ENCODE data around the gene CFAP46. TPM values are rescaled to one million over a fixed set of nuclear protein-coding genes. Genes with fewer than 3 reads are reported as not detected.

Gene CFAP46
- total and polyA plus RNA-seq, 4 donors: 3.1 to 18.8 (median 7.1) TPM

- Histone ChIP-seq H3K4me3 (no peak overlapping the region), H3K9me3 (ENCODE audit: control insufficient read depth in 4 of 4, insufficient read depth in 3 of 4, low read length in 3 of 4) (peaks cover 0 to 13% (median 0%) of the 10 kb centered on the region in 4 donors), H3K9ac (ENCODE audit: insufficient read depth in 1 of 2, low read length in 2 of 2) (no peak overlapping the region), H3K36me3 (ENCODE audit: control insufficient read depth in 4 of 4, insufficient read depth in 4 of 4, low read length in 4 of 4) (no peaks in the 10 kb centered on the region), H3K4me1 (ENCODE audit: control insufficient read depth in 5 of 5, insufficient read depth in 5 of 5, low read length in 5 of 5) (no peaks in the 10 kb centered on the region), H3K27ac (ENCODE audit: low read depth in 1 of 2, low read length in 1 of 2) (no peak overlapping the region), H3K27me3 (ENCODE audit: control insufficient read depth in 3 of 3, insufficient read depth in 3 of 3, low read length in 2 of 3) (no peaks in the 10 kb centered on the region)
- WGBS, 2 donors: 83 to 92% methylated on average over 17 to 21 of the region's 21 CpGs
- DNase-seq: no peak
- ATAC-seq (ENCODE audit: insufficient read depth, low FRiP score): no peak
- TF ChIP-seq CTCF (IDR thresholded peaks at IDR 0.05; ENCODE audit: control extremely low read depth, extremely low read depth): no peak
Measured at GRCh38 chr10:132909491-132910071, 32.8 kb downstream of the CFAP46 start.

- no peaks in the 10 kb centered on the region for H3K27me3 ChIP-seq (ENCODE audit: control insufficient read depth in 3 of 3, insufficient read depth in 3 of 3, low read length in 2 of 3)
- H3K4me3 ChIP-seq: no peak overlapping the region
- no peak for DNase-seq
- H3K9ac ChIP-seq (ENCODE audit: insufficient read depth in 1 of 2, low read length in 2 of 2): no peak overlapping the region
- no peaks in the 10 kb centered on the region for H3K36me3 ChIP-seq (ENCODE audit: control insufficient read depth in 4 of 4, insufficient read depth in 4 of 4, low read length in 4 of 4)
- H3K4me1 ChIP-seq (ENCODE audit: control insufficient read depth in 5 of 5, insufficient read depth in 5 of 5, low read length in 5 of 5): no peaks in the 10 kb centered on the region
- TF ChIP-seq CTCF (IDR thresholded peaks at IDR 0.05; ENCODE audit: control extremely low read depth, extremely low read depth): no peak
- WGBS, 2 donors: 90 to 95% methylated on average over 32 to 33 of the region's 33 CpGs
- ATAC-seq (ENCODE audit: insufficient read depth, low FRiP score): no peak
- peaks cover 0 to 16% (median 0%) of the 10 kb centered on the region in 4 donors for H3K9me3 ChIP-seq (ENCODE audit: control insufficient read depth in 4 of 4, insufficient read depth in 3 of 4, low read length in 3 of 4)
- no peak overlapping the region for H3K27ac ChIP-seq (ENCODE audit: low read depth in 1 of 2, low read length in 1 of 2)
Measured at GRCh38 chr10:132908621-132909295, 33.6 kb downstream of the CFAP46 start.

- Histone ChIP-seq H3K9me3 (ENCODE audit: control insufficient read depth in 4 of 4, insufficient read depth in 3 of 4, low read length in 3 of 4) (peaks cover 0 to 16% (median 0%) of the 10 kb centered on the region in 4 donors), H3K27me3 (ENCODE audit: control insufficient read depth in 3 of 3, insufficient read depth in 3 of 3, low read length in 2 of 3) (no peaks in the 10 kb centered on the region), H3K4me3 (no peak overlapping the region), H3K27ac (ENCODE audit: low read depth in 1 of 2, low read length in 1 of 2) (no peak overlapping the region), H3K36me3 (ENCODE audit: control insufficient read depth in 4 of 4, insufficient read depth in 4 of 4, low read length in 4 of 4) (no peaks in the 10 kb centered on the region), H3K9ac (ENCODE audit: insufficient read depth in 1 of 2, low read length in 2 of 2) (no peak overlapping the region), H3K4me1 (ENCODE audit: control insufficient read depth in 5 of 5, insufficient read depth in 5 of 5, low read length in 5 of 5) (no peaks in the 10 kb centered on the region)
- no peak for TF ChIP-seq CTCF (IDR thresholded peaks at IDR 0.05; ENCODE audit: control extremely low read depth, extremely low read depth)
- ATAC-seq (ENCODE audit: insufficient read depth, low FRiP score): no peak
- no peak for DNase-seq
- 66 to 76% methylated on average over 39 to 41 of the region's 41 CpGs for WGBS, 2 donors
Measured at GRCh38 chr10:132907821-132908620, 34.3 kb downstream of the CFAP46 start.

All from lung (tissue), 12 donors.